NB4 (cell line): ENCODE measurements around the gene SIX3.

Source experiments
- DNase-seq: peaks from one replicate; pipeline ENCODE4 v3.0.0; 2010; ENCODE audit warnings: low read depth
- H3K4me3 ChIP-seq: one replicate; pipeline ENCODE4 v1.5.1; 2011; ENCODE audit warnings: mild to moderate bottlenecking, low read depth, low read length, moderate library complexity
- MYC ChIP-seq: IDR thresholded peaks from 2 replicates; pipeline ENCODE4 v1.6.1; 2011; ENCODE audit warnings: low read depth, low read length
- POLR2A ChIP-seq: IDR thresholded peaks from 2 replicates; pipeline ENCODE4 v1.6.1; 2011; ENCODE audit warnings: mild to moderate bottlenecking; ENCODE audit not compliant: insufficient read length; ENCODE audit errors: extremely low read depth
- TF ChIP-seq, protein P1 (sequence below): IDR thresholded peaks from one replicate; pipeline ENCODE4 v1.5.1; 2012; ENCODE audit warnings: low read depth, low read length
- TF ChIP-seq, protein P2 (sequence below): IDR thresholded peaks from 2 replicates; pipeline ENCODE4 v1.6.1; 2011; ENCODE audit warnings: low read depth, low read length

Gene SIX3

DNA sequence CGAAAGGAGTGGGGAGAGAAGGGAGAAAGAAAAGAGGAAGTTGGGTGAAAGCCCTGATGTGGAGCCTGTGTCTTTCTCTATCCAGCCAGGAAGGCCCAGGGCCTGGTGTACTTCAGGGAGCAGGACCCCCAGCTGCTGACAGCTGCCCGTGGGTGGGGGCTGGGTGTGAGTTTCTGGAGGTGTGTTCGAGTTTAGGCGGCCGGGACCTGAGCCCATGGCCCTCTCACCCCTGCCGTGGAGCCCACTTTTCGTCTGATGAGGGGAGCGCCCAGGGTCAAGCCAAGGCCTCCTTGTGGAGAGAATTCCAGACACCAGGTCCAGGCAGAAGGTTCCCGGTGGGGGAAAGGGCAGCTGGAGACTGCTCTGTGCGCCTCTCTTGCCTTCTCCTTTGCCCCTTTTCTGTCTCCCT lies 2.2 kb downstream of the SIX3 start:
- TF ChIP-seq MYC (no peak), POLR2A (no peak)
- TF ChIP-seq, protein P1, sequence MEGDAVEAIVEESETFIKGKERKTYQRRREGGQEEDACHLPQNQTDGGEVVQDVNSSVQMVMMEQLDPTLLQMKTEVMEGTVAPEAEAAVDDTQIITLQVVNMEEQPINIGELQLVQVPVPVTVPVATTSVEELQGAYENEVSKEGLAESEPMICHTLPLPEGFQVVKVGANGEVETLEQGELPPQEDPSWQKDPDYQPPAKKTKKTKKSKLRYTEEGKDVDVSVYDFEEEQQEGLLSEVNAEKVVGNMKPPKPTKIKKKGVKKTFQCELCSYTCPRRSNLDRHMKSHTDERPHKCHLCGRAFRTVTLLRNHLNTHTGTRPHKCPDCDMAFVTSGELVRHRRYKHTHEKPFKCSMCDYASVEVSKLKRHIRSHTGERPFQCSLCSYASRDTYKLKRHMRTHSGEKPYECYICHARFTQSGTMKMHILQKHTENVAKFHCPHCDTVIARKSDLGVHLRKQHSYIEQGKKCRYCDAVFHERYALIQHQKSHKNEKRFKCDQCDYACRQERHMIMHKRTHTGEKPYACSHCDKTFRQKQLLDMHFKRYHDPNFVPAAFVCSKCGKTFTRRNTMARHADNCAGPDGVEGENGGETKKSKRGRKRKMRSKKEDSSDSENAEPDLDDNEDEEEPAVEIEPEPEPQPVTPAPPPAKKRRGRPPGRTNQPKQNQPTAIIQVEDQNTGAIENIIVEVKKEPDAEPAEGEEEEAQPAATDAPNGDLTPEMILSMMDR, result no peak
- TF ChIP-seq, protein P2, sequence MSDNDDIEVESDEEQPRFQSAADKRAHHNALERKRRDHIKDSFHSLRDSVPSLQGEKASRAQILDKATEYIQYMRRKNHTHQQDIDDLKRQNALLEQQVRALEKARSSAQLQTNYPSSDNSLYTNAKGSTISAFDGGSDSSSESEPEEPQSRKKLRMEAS, result no peak

DNA sequence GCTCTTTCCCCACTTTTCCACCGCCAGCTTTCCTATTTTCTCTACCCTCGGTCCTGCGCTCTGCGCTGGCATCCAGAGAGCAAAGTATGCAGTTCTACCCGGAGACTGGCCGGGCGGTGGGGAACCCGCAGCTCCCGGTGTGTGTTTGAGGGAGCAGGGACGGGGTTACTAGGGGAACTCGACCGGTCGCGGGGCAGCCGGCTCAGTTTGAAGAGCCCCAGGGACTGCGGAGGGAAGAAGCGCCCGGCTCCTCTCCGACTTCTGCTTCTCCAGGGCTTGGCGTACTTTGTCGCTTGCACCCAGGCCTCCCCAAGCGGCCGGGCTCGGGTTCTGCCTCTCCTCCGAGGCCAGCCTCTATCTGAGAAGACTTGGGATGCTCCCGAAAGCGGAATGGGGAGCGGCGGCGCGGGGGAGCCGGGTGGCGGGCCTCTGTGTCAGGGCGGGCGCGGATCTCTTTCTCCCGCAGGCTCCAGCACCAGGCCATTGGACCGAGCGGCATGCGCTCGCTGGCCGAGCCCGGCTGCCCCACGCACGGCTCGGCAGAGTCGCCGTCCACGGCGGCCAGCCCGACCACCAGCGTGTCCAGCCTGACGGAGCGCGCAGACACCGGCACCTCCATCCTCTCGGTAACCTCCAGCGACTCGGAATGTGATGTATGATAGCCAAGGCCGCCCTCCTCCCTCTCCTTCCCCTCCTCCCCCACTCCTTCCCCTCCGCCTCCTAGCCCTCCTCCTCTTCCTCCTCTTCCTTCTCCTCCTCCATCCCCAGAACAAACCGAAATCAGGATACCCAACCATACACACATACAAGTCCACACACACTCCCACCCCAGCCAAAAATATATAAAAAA lies 2.8 kb downstream of the SIX3 start:
- TF ChIP-seq, protein P2, result no peak
- no peak for TF ChIP-seq POLR2A
- TF ChIP-seq, protein P1, result no peak
- no peak for TF ChIP-seq MYC
- no peak for DNase-seq
- H3K4me3 ChIP-seq, result peak overlapping the region; percentile 11

More for the DNA sequence above, 2.2 kb downstream of the SIX3 start:
- peak; percentile 59 for DNase-seq
- peak overlapping the region; percentile 11 for H3K4me3 ChIP-seq

DNA sequence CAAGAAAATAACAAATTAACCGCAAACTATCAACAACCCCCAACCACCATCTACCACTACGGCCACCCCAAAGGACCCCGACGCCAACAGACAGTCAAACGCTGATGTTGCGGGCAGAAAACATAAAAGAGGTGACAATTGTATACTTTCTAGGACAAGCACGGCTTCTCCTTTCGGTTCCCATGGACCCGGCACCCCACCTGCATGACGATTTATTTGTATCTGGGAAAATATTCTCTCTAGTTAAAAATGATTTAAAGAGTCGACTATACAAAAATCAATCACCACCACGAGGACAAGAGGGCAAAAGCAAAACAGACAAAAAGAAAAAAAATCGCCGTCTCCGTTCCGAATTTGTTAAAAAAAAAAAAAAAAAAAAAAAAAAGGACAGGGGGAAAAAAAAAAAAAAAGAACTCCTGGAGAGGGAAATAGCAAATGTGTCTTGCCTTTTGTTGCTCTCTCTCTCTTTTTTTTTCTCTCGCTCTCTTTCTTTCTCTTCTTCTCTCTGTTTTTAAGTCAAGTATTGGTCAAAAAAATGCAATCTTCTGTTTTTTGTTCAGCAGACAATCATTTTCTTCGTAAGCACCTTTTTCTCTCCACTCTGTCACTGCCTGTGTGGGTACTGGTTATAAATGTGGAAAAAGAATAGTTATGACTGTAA lies 3.6 kb downstream of the SIX3 start:
- H3K4me3 ChIP-seq, result no peak overlapping the region
- TF ChIP-seq POLR2A (no peak), MYC (no peak)
- TF ChIP-seq, protein P2, result no peak
- TF ChIP-seq, protein P1, result no peak
- no peak for DNase-seq

DNA sequence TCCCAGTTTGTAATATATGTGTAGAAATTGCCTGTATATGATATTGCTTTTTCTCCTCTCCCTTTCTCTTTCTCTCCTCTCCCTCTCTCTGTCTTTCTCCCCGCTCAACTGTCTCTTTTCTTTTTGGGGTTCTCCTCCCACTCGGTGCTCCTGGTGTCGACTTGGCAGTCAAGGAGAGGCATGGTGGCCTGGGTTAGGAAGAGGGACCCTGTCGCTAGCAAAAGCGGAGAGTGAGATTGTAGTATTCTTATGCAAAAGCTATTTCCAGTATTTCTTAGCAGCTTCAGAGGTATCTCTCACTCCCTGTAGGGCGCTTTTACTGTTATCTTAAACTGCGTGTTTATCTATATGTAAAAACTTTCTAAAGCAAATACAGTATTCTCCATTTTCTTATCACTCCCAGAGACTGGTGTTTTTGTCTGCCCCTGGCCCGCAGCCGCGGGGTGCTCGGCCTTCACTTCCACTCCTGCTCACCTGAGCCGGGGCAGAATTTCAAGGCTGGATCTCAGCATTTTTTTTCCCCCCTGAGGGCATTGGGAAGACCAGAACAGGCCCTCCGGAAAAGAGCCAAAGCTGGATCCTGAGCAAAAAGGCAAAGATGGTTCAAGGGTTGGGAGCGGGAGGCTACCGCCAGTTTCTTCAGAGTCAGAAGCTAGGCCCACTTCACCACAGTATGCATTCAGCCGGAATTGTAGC lies 4.3 kb downstream of the SIX3 start:
- TF ChIP-seq MYC (no peak), POLR2A (no peak)
- TF ChIP-seq, protein P2, result no peak
- TF ChIP-seq, protein P1, result no peak
- no peak overlapping the region for H3K4me3 ChIP-seq
- no peak for DNase-seq

DNA sequence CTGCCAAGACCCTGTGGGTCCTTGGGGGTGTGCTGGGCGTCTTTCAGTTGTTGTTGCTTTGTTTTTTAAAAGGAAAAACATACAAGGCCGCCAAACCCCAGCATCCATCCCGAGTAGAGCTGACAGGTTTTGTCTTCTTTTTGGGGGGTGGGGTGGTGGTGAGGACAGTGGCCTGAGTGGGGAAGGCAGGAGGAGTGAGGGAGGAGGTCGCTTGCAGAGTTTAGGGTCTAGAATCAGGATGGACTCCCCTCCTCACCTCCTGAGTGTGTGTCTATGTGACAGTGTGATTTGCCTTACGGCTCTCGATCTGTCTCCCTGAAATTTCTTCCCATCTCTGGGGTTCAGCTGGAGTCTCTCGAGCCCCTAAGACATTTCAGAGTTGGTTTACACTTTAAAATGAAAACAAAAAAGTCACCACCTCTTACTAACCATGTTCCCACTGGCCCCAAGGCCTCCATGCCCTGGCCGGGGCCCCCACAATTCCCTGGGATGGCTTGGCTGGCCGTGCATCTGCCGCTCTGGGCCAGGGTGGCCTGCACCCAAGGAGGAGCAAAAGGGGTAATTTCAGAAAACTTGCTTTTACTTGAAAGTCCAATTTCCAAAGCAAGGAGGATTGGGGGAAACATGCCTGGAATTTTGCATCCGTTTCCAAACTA lies 5.0 kb downstream of the SIX3 start:
- DNase-seq, result no peak
- TF ChIP-seq, protein P2, result no peak
- TF ChIP-seq POLR2A (no peak), MYC (no peak)
- TF ChIP-seq, protein P1, result no peak
- no peak overlapping the region for H3K4me3 ChIP-seq
